Hepatocyte (in vitro differentiated cells): ENCODE measurements around the gene NPM3.

Experiments used
- EZH2 ChIP-seq: fragments of 200-600 bp; sonication (generic); IDR thresholded peaks from 2 replicates; pipeline ENCODE4 v1.6.1; 2016; ENCODE audit warnings: antibody characterized with exemption, mild to moderate bottlenecking, borderline replicate concordance
- TF ChIP-seq, protein P1 (sequence below): fragments of 200-600 bp; sonication (generic); IDR thresholded peaks from 2 replicates; pipeline ENCODE4 v1.5.1; 2016; ENCODE audit warnings: antibody characterized with exemption, mild to moderate bottlenecking; ENCODE audit not compliant: poor library complexity

DNA sequence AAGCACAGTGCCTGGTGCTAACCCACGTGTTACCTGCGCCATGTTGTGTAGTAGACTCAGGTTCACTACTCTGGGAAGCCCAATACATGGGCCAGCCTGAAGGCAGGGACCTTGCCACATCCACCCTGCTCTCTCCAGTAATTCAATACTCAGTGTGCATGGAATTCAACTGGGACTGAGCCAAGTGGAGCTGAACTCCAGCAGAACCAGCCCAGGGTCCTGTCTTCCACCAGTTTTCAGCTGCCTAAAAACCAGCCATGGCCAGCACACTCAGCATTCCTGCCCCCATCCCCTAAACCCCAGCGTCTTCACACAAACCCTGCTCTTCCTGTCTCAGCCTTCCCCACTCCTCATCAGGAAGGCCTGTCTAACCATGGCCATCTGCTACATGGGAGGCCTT lies 22.7 kb downstream of the NPM3 start:
- TF ChIP-seq, protein P1, sequence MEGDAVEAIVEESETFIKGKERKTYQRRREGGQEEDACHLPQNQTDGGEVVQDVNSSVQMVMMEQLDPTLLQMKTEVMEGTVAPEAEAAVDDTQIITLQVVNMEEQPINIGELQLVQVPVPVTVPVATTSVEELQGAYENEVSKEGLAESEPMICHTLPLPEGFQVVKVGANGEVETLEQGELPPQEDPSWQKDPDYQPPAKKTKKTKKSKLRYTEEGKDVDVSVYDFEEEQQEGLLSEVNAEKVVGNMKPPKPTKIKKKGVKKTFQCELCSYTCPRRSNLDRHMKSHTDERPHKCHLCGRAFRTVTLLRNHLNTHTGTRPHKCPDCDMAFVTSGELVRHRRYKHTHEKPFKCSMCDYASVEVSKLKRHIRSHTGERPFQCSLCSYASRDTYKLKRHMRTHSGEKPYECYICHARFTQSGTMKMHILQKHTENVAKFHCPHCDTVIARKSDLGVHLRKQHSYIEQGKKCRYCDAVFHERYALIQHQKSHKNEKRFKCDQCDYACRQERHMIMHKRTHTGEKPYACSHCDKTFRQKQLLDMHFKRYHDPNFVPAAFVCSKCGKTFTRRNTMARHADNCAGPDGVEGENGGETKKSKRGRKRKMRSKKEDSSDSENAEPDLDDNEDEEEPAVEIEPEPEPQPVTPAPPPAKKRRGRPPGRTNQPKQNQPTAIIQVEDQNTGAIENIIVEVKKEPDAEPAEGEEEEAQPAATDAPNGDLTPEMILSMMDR, result no peak
- TF ChIP-seq EZH2, result no peak
